ENCODE measurements around the gene C5orf46. TPM values are rescaled to one million over a fixed set of nuclear protein-coding genes. Genes with fewer than 3 reads are reported as not detected.

C5orf46 gene
- total and polyA plus RNA-seq, 2 of the 13 experiments (the other 11 are each of a cell fraction or from before 2014, with no cell fraction given) = not detected

- TF ChIP-seq ATF7 (IDR thresholded peaks at IDR 0.05) (no peak), ATF7 (CRISPR knock-in tag; IDR thresholded peaks at IDR 0.05) (no peak), BCL3 (CRISPR knock-in tag; IDR thresholded peaks at IDR 0.05) (no peak), TEAD3 (CRISPR knock-in tag; optimal IDR thresholded peaks at IDR 0.05; ENCODE audit: borderline replicate concordance) (no peak)
Measured at GRCh38 chr5:147913786-147914185, 7.4 kb upstream of the C5orf46 start (continued).

- FAIRE-seq = no peak
- Histone ChIP-seq H3K36me3 (replicated peaks in 1 of 2; ENCODE audit: control insufficient read depth in 1 of 2, insufficient read depth in 2 of 2, low read length in 2 of 2) (no peaks in the 10 kb centered on the region), H3K9me3 (ENCODE audit: low read length) (no peaks in the 10 kb centered on the region), H3K4me1 (ENCODE audit: insufficient read depth, low read length) (no peaks in the 10 kb centered on the region), H3K4me2 (ENCODE audit: low read depth, low read length) (no peak overlapping the region), H2AFZ (ENCODE audit: low read length) (no peak overlapping the region), H3K79me2 (ENCODE audit: insufficient read depth, low read length) (no peaks in the 10 kb centered on the region), H3K4me3 (replicated peaks in 1 of 3; ENCODE audit: insufficient read depth in 1 of 3, low read depth in 2 of 3, low read length in 3 of 3) (no peak overlapping the region), H3K27ac (ENCODE audit: extremely low read length, insufficient read depth, low read length) (no peak overlapping the region), H3K27me3 (ENCODE audit: control insufficient read depth in 1 of 2, insufficient read depth in 2 of 2, low read length in 2 of 2) (no peaks in the 10 kb centered on the region), H3K9ac (ENCODE audit: insufficient read depth, low read depth, low read length) (no peak overlapping the region), H4K20me1 (ENCODE audit: insufficient read depth, low read length) (no peaks in the 10 kb centered on the region)
- TF ChIP-seq ZSCAN20 (CRISPR knock-in tag; IDR thresholded peaks at IDR 0.05; ENCODE audit: borderline replicate concordance) (no peak), DZIP1 (CRISPR knock-in tag; IDR thresholded peaks at IDR 0.05) (no peak), ZNF251 (CRISPR knock-in tag; IDR thresholded peaks at IDR 0.05) (no peak), TRIM22 (IDR thresholded peaks at IDR 0.05) (no peak)
- DNase-seq (ENCODE audit: low spot score) = no peak
- CTCF ChIA-PET (ENCODE audit: low intra/inter-chr PET ratio, low total read pairs) = no interaction called here
- ATAC-seq = no peak
- no TSS peak for BruUV-seq (replicated peaks)
- POLR2A ChIA-PET = no interaction called here
- in situ Hi-C loops (cut with HindIII; ENCODE audit: extremely low pct_ligation_motif_present, low pct_unique_long_range_greater_than_20kb) = no loop called here
- WGBS (ENCODE audit: low lambda C conversion rate) = 0% methylated on average over 1 of the region's 1 CpG
- intact Hi-C loops (cut with micrococcal nuclease; ENCODE audit: unreplicated experiment) = no loop called here
Measured at GRCh38 chr5:147912011-147912410, 5.7 kb upstream of the C5orf46 start.

Measured in HepG2 (cell line).